K562 (cell line): Measurements from ENCODE around the gene KCNK1. TPM values are rescaled to one million over a fixed set of nuclear protein-coding genes. Genes with fewer than 3 reads are reported as not detected.
A peak's percentile ranks its signal among the peaks of the same experiment; 100 is the strongest.

Experiments
- GABPB2 ChIP-seq: fragments of 250-450 bp; sonication (Bioruptor Pico); conservative IDR thresholded peaks from 2 replicates; pipeline ENCODE4 v1.5.1; 2021; ENCODE audit warnings: mild to moderate bottlenecking
- HEY1 ChIP-seq: fragments of 250-450 bp; sonication (Bioruptor Pico); IDR thresholded peaks from 2 replicates; pipeline ENCODE4 v1.5.0; 2020; ENCODE audit warnings: mild to moderate bottlenecking, moderate library complexity, borderline replicate concordance
- MCM3 ChIP-seq: fragments of 450-650 bp; IDR thresholded peaks from 2 replicates; pipeline ENCODE4 v1.6.1; 2016
- MECOM ChIP-seq: fragments of 250-450 bp; sonication (Bioruptor Pico); IDR thresholded peaks from 2 replicates; pipeline ENCODE4 v1.8.0; 2022; ENCODE audit warnings: inconsistent platforms
- NR1H2 ChIP-seq: sonication (generic); formaldehyde crosslinking; IDR thresholded peaks from 2 replicates; pipeline ENCODE4 v1.4.0; 2020; ENCODE audit warnings: mild to moderate bottlenecking, missing genetic modification reagents
- SAP30 ChIP-seq: fragments of 200-600 bp; sonication (generic); IDR thresholded peaks from 2 replicates; pipeline ENCODE4 v1.6.1; 2012; ENCODE audit warnings: borderline replicate concordance, low read depth, mild to moderate bottlenecking, moderate library complexity, low read length, control low read depth, inconsistent platforms; ENCODE audit not compliant: insufficient read depth, poor library complexity, severe bottlenecking
- SIN3A ChIP-seq, 2 experiments: fragments of 150-350 bp in 1 of 2; IDR thresholded peaks; 2 replicates each; pipeline ENCODE4 v1.6.1; 2011 to 2016; ENCODE audit warnings: borderline replicate concordance in 2 of 2, low read depth in 2 of 2, low read length in 2 of 2, mild to moderate bottlenecking in 2 of 2, moderate library complexity in 2 of 2; ENCODE audit not compliant: control insufficient read depth in 1 of 2
- SMAD1 ChIP-seq: fragments of 150-350 bp; IDR thresholded peaks from 2 replicates; pipeline ENCODE4 v1.6.1; 2014; ENCODE audit warnings: low read length, low read depth; ENCODE audit not compliant: partially characterized antibody
- SRSF1 ChIP-seq: fragments of 200-400 bp; formaldehyde crosslinking; IDR thresholded peaks from 2 replicates; pipeline ENCODE4 v1.6.1; 2017; ENCODE audit warnings: mild to moderate bottlenecking, low read depth, low read length, moderate library complexity
- TOE1 ChIP-seq, 2 experiments: fragments of 450-650 bp in 1 of 2; sonication (generic) in 1 of 2; formaldehyde crosslinking in 1 of 2; IDR thresholded peaks; 2 replicates each; pipeline versions ENCODE4 v1.7.1 to v1.8.0; 2016 to 2022; ENCODE audit warnings: borderline replicate concordance in 2 of 2, mild to moderate bottlenecking in 2 of 2, antibody characterized with exemption in 1 of 2, inconsistent platforms in 1 of 2, low read depth in 1 of 2, missing genetic modification reagents in 1 of 2, moderate library complexity in 1 of 2
- TSC22D4 ChIP-seq: fragments of 450-650 bp; IDR thresholded peaks from 2 replicates; pipeline ENCODE4 v1.6.1; 2016; ENCODE audit warnings: missing genetic modification characterization, missing biosample characterization, control low read depth
- ZNF143 ChIP-seq: sonication (generic); formaldehyde crosslinking; IDR thresholded peaks from 2 replicates; pipeline ENCODE4 v1.9.0; 2022; ENCODE audit warnings: mild to moderate bottlenecking, missing genetic modification reagents
- ZNF274 ChIP-seq: IDR thresholded peaks from 2 replicates; pipeline ENCODE4 v1.6.1; 2011; ENCODE audit warnings: low read depth, mild to moderate bottlenecking, low read length, moderate library complexity, borderline replicate concordance
- ZNF282 ChIP-seq: sonication (generic); formaldehyde crosslinking; IDR thresholded peaks from 2 replicates; pipeline ENCODE4 v1.8.1; 2023; ENCODE audit warnings: missing genetic modification reagents
- ZNF384 ChIP-seq: IDR thresholded peaks from 2 replicates; pipeline ENCODE4 v1.6.1; 2012; ENCODE audit warnings: low read depth, low read length, improper control_type of control experiment
- ZNF699 ChIP-seq: fragments of 250-450 bp; sonication (Bioruptor Pico); IDR thresholded peaks from 2 replicates; pipeline ENCODE4 v1.8.0; 2021; ENCODE audit warnings: mild to moderate bottlenecking, moderate library complexity; ENCODE audit not compliant: insufficient replicate concordance
- polyA plus RNA-seq, 8 experiments: library from polyadenylated mRNA; depleted of rRNA in 4 of 8; stranded (reverse) in 5 of 8; unstranded in 3 of 8; fragments of >200 nt; fragmentation: Nextera tagmentation in 2 of 8; fragmentation: Illumina TruSeq in 1 of 8; extraction: Ambion mirVana in 2 of 8; extraction: Trizol in 1 of 8; gene quantifications; 2 replicates each; pipeline versions ENCODE4 v1.2.1 to v1.2.3, GENCODE V29; 2011 to 2014; ENCODE audit warnings: inconsistent platforms in 1 of 8, missing spikeins in 1 of 8
- total RNA-seq, 7 experiments: library from RNA; depleted of rRNA in 6 of 7; stranded (reverse); fragments of >200 nt in 6 of 7; fragmentation: Illumina TruSeq in 2 of 7; extraction: Trizol in 2 of 7; gene quantifications; 2 replicates each; pipeline versions ENCODE4 v1.2.1 to v1.2.3, GENCODE V29; 2011 to 2021; ENCODE audit warnings: low replicate concordance in 1 of 7
- TF ChIP-seq, protein P1 (sequence below): fragments of 250-450 bp; sonication (Bioruptor Pico); IDR thresholded peaks from 2 replicates; pipeline ENCODE4 v1.9.0; 2021; ENCODE audit warnings: mild to moderate bottlenecking, inconsistent platforms
- TF ChIP-seq, protein P2 (sequence below): sonication (generic); formaldehyde crosslinking; IDR thresholded peaks from 2 replicates; pipeline ENCODE4 v1.9.0; 2022; ENCODE audit warnings: mild to moderate bottlenecking, missing genetic modification reagents
- TF ChIP-seq, protein P3 (sequence below): fragments of 250-450 bp; sonication (Bioruptor Pico); IDR thresholded peaks from 2 replicates; pipeline ENCODE4 v1.8.0; 2022; ENCODE audit warnings: moderate library complexity, mild to moderate bottlenecking, inconsistent platforms
- TF ChIP-seq, protein P4 (sequence below): fragments of 450-650 bp; formaldehyde crosslinking; IDR thresholded peaks from 2 replicates; pipeline ENCODE4 v1.4.0; 2022; ENCODE audit warnings: mild to moderate bottlenecking, moderate library complexity
- TF ChIP-seq, protein P5 (sequence below): fragments of 450-650 bp; IDR thresholded peaks from 2 replicates; pipeline ENCODE4 v1.6.1; 2016; ENCODE audit warnings: missing biosample characterization, missing genetic modification characterization

KCNK1 gene
- total and polyA plus RNA-seq, 9 of the 15 experiments (the other 6 are each of a cell fraction or from before 2014, with no cell fraction given), result 3.1 to 22.7 (median 6.0) TPM

DNA sequence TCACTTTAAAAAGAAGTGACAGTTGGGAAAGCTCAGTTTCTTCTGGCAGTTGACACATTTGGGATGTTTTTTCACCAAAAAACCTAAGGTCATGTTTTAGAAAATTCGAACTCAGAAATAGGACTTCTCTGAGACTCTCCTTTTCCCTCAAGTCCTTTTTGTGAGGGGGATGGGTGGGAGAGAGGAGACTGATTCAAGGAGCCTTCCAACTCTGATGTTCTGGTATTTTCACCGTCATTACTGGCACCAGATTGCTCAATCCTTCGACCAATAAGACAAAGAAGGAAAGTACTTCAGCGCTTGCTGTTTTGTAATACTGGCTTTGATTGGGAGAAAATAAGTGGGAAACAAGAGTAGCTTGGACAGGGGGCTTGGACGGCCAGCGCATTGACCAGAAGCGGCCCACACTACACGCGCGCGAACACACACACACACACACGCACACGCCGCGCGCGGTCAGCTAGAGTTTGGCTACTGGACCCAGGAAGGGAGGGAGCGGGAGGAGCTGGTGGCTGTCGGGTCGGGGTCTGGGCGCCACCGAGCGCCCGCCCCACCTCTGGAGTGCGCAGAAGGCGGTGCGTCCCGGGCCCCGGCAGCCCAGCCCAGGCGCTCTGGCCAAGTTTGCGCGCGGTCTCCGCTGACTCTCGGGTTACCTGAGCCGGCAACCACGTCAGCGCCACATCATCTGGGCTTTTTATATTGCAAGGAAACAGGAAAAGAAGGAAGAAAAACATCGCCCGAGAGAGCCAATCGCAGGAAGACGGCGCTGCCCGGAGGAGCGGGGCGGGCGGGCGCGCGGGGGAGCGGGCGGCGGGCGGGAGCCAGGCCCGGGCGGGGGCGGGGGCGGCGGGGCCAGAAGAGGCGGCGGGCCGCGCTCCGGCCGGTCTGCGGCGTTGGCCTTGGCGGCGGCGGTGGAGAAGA, at the start of gene KCNK1 (continued):
- TF ChIP-seq, protein P1, sequence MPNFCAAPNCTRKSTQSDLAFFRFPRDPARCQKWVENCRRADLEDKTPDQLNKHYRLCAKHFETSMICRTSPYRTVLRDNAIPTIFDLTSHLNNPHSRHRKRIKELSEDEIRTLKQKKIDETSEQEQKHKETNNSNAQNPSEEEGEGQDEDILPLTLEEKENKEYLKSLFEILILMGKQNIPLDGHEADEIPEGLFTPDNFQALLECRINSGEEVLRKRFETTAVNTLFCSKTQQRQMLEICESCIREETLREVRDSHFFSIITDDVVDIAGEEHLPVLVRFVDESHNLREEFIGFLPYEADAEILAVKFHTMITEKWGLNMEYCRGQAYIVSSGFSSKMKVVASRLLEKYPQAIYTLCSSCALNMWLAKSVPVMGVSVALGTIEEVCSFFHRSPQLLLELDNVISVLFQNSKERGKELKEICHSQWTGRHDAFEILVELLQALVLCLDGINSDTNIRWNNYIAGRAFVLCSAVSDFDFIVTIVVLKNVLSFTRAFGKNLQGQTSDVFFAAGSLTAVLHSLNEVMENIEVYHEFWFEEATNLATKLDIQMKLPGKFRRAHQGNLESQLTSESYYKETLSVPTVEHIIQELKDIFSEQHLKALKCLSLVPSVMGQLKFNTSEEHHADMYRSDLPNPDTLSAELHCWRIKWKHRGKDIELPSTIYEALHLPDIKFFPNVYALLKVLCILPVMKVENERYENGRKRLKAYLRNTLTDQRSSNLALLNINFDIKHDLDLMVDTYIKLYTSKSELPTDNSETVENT (CRISPR knock-in tag), result no peak
- TF ChIP-seq, protein P2, sequence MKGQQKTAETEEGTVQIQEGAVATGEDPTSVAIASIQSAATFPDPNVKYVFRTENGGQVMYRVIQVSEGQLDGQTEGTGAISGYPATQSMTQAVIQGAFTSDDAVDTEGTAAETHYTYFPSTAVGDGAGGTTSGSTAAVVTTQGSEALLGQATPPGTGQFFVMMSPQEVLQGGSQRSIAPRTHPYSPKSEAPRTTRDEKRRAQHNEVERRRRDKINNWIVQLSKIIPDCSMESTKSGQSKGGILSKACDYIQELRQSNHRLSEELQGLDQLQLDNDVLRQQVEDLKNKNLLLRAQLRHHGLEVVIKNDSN, result no peak
- TF ChIP-seq SRSF1 (no peak), ZNF384 (no peak), TOE1 (IDR thresholded peaks at IDR 0.05; ENCODE audit: borderline replicate concordance) (peak; percentile 38; the same call in 1 of the 2 replicates), TOE1 (CRISPR knock-in tag; IDR thresholded peaks at IDR 0.05; ENCODE audit: borderline replicate concordance, low read depth) (no peak), TSC22D4 (tag) (no peak), GABPB2 (CRISPR knock-in tag) (no peak), ZNF274 (no peak), ZNF282 (no peak), MECOM (CRISPR knock-in tag) (no peak), NR1H2 (CRISPR knock-in tag) (no peak), SMAD1 (no peak), SIN3A (IDR thresholded peaks at IDR 0.05; ENCODE audit: borderline replicate concordance in 2 of 2, control insufficient read depth in 1 of 2, low read depth in 2 of 2, low read length in 2 of 2) (no peak), HEY1 (CRISPR knock-in tag) (no peak), ZNF143 (no peak), SAP30 (no peak), ZNF699 (CRISPR knock-in tag) (no peak), MCM3 (no peak)
- TF ChIP-seq, protein P3, sequence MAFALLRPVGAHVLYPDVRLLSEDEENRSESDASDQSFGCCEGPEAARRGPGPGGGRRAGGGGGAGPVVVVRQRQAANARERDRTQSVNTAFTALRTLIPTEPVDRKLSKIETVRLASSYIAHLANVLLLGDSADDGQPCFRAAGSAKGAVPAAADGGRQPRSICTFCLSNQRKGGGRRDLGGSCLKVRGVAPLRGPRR (CRISPR knock-in tag), result no peak
- TF ChIP-seq, protein P4, sequence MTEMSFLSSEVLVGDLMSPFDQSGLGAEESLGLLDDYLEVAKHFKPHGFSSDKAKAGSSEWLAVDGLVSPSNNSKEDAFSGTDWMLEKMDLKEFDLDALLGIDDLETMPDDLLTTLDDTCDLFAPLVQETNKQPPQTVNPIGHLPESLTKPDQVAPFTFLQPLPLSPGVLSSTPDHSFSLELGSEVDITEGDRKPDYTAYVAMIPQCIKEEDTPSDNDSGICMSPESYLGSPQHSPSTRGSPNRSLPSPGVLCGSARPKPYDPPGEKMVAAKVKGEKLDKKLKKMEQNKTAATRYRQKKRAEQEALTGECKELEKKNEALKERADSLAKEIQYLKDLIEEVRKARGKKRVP (CRISPR knock-in tag), result no peak
- TF ChIP-seq, protein P5, sequence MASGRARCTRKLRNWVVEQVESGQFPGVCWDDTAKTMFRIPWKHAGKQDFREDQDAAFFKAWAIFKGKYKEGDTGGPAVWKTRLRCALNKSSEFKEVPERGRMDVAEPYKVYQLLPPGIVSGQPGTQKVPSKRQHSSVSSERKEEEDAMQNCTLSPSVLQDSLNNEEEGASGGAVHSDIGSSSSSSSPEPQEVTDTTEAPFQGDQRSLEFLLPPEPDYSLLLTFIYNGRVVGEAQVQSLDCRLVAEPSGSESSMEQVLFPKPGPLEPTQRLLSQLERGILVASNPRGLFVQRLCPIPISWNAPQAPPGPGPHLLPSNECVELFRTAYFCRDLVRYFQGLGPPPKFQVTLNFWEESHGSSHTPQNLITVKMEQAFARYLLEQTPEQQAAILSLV (tag), result no peak
